ENCODE data around the gene GRM4.
A peak's percentile ranks its signal among the peaks of the same experiment; 100 is the strongest.

Gene GRM4

DNA sequence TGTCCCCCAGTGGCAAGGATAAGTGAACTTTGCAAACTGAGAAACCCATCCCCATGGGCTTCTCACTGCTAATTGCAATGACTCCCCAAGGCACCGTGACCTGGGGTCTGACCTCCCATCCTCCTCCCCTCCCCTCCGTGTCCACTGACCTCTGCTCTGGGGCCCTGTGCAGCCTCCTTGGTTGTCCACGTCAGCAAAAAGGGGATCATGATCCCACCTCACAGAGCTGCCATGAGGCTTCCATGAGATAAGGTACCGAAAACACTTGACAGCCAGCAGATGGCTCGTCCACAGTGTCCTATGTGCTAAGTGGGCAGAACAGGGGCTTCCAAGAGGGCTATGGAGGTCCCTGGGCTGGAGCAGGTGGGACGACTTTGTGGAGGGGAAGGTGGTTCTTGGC is 104.5 kb downstream of the GRM4 start:
- DNase-seq = no peak

DNA sequence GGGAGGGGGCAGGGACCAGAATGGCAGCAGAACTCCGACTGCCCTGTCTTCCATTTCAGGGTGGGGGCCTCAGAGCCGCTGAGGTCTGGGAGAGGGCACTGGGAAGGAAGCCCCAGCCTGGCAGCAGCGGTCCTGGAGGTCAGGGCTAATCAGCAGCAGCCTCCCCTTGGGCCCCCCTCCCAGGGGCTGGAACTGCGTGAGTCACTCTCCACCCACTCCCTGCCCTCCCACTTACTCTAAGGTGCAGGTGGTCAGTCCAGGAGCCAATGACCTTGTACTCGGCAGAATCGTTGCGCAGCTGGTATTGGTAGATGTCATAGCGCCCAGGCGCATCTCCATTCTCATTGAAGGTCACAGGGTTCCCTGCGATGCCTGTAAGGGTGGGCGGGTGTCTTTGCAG is 105.9 kb downstream of the GRM4 start:
- DNase-seq = no peak

DNA sequence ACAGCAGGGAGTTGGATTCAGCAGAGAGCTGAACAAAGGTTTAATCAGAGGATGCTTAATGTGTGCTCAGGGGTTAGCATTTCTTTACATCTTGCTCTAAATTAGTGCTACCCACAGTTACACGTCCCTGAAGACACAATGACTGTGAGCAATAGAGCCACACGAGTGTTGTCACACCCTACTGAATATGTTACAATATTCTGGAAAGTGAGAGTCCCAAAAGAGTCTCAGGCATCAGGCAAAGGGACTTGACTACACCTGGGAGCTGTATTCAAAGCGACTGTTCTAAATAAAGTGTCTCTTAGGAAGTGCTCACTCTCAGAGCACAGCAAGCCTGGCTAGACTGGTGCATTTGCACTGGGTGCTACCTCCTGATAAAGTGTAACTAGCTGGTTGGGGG is 108.7 kb downstream of the GRM4 start:
- no peak for DNase-seq

DNA sequence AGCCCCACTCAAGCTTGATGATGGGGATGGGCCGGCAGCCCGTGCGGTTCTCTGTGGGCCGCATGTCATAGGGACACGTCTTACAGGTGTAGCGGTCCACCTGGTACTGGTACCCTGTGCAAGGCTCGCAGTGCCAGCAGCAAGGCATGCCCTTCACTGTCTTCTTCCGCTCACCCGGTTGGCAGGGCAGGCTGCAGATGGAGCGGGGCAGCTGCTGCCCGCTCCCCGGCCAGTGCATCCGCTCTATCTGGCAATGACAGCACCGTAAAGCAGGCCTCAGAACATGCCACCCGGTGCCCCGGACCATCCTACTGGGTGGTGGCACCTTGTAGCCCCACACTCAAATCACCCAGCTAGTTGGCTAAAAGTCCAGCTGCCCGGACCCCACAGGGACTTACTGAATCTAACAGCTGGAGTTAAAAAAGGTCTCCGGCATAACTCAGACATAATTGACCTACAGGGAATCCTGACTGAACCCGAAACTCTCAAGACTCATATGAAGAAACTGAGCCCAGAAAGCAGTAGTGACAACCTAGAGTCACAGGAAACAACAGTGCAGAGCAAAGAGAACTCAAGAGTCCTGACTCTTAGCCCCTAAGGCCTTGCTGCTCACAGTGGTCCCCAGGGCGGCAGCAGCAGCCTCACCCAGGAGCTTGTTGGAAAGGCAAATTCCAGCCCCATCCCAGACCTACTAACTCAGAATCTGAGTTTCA is 109.4 kb downstream of the GRM4 start:
- DNase-seq = no peak

DNA sequence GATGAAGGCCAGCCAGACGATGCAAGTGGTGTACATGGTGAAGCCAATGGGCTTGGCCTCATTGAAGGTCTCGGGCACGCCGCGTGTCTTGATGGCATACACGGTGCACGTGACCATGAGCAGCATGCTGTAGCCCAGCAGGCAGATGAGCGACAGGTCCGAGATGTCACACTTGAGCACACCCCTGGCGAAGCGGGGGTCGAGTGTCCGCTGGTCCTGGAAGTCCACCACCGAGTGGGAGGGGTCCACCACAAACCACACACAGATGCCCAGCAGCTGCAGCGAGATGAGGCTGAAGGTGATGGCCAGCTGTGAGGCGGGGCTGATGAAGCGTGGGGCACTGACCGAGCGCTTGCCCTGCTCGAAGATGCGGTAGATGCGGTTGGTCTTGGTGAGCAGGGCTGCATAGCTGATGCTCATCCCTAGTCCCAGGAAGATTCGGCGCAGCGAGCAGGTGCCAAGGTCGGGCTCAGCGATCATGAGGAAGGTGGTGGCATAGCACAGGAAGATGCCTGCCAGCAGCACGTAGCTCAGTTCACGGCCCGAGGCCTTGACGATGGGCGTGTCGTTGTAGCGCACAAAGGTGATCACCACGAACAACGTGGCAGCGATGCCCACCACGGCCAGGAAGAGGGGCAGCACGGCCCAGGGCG is 110.1 kb downstream of the GRM4 start:
- no peak for DNase-seq

DNA sequence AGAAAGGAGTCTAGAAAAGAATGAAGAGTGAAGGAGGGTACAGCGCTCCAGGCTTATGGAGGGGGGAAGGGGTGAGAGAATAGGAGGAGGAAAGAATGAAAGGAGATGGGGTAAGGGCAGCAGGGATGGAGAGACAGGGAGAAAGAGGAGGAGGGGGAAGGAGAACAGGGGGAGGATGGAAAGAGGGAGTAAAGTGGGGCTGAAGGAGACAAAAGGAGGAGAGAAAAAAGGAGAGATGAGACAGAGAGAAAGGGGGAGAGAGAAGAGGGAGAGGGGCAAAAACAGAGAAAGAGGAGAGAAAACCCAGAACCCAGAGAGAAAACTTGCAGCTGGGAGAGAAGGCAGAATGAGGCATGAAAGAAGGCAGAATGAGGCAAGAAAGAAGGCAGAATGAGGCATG is 110.7 kb downstream of the GRM4 start:
- DNase-seq = no peak

DNA sequence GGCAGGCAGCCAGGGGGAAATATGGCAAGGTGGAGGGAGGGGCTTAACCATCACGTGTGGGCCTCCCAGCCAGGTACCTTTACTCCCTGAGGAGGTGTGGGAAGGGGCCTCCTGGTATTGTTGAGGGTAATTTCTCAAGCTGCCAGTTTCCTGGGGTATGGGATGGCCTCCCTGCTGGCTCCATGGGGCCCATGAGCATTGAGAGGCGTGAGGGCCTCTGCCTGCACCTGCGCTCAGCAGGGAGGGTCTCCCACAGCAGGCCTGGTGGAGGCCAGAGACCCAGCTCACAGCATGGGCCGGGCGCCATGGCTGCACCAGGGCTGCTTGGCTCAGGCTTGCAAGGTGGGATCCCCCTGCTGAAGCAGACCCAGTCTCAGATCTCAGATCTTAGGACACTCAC is 113.0 kb downstream of the GRM4 start:
- DNase-seq = no peak

DNA sequence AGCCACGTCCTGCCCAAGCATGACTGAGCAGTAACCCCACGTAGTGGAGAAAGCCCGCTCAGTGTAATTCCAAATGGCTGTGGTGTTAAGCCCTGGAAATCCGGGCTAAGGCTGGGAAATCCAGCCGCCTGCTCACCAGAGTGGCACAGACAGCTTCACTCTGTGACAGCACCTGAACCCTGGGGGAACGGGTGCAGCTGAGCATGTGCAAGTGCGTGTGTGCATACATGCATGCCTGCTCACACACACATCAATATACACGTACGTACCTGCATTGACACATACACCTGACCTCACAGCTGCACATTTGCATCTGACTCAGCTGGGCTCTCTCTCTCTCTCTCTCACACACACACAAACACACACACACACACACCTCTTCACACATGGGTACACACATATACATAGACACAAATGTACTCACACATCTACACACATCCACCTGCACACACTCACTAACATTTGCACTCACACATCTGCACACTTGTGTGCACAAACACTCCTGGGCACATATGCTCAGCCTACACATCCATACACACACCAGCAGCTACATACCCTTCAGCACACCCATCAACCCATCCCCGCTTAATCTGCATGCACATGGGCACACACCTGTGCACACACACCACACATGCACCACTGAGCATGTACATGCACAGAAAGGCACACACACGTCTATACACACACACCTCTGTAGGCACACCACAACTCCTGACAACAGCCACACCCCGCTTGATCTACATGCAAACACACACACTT is 114.1 kb downstream of the GRM4 start:
- DNase-seq = no peak

DNA sequence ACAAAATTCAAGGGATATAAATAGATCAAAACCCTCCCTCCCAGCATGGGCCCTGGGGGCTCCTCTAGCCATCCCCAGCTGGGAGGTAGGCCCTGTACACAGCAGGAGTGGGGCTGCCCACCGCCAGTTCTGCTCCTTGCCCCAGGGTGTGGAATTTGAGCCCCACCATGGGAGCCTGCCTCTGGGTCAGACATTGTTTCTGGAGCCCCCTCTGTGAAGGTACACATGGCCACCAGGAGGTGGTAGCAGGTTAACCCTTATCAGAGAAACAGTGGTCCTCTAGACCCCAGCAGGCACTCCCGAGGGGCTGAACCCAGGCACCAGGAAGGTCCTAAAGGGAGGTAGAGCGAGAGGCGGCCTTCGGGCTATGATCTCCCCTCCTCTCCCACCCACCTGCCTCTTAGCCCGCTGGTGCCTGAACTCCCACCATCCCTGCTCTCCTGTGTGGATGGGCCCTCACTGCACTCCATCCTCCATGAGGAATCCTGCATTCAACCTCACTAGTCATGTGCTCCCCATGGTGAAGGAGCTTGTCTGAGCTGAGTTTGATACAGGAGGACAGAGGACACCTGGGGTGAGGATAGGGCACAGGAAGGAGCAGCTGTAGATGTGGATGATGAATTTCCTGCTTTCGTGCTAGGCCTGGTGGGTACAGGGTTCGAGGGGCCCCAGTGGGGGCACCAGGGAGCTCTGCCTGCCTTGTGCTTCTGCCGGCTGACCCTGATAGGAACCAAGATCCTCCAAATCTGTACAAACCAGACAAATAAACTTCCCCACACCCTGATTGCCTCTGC is 114.9 kb downstream of the GRM4 start:
- DNase-seq = no peak

DNA sequence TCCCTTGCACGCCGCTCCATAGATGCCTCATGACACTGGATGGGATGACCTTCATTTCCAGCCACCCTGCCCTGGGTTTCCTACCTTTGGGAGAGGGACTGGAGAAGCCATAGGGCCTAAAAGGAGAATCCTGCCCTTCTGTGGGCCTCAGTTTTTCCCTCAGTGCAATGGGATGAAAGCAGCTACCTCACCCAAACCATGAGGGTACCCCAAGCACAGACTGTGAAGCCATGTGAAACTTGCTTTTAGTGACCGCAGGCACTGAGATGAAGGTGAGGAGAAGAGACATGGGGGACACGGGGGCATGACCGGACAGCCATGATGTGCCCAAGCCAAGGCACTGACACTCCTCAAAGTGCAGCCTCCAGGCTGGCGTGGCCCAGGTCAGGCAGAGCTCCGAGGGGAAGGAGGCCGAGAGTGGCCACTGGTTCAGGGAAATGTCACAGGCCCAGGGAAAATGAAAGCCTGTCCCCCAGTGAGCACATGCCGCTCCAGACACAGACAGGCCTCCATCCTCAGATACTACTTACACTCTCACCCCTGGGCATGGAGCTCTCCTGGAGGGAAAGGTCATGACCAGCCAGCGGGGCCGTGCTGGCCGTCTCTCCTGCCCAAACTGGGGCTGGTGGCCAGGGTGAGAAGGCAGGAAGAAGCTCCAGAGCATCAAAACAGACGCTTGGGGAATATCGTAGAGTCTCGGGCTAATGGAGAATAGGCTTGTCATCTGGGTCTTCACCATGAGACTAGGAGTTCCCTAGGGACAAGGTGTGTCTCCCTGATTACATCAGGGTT is 116.2 kb downstream of the GRM4 start:
- no peak for DNase-seq

DNA sequence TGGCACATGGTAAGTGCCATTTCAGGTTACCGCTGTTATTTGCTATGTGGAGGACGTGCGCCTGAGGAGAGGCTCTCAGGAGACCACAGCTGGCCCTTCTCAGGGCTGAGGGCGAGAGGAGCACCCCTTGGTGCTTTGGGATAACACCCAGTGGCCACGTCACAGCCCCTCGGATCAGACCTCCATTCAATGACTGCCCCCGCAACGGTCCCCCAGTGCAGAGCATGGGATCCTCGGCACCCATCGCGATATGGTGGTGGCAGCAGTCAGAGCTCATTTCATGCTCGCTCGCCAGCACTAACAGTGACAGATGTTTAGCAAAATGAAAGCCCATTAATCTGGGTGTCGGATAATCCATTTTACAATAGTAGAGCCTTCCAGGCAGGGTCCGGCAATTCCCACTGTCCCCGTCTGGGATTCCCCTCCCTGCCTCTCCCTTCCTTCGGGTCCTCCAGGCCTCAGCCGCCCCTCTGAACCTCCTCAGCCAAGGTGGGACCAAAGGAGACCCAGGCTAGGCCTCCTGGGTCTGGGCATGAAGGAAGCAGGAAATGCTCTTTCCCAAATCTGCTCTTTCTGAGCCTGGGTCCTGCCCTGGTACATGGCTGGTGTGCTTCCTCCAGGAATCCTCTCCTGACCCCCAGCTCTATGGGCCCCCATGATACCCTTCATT is 117.1 kb downstream of the GRM4 start:
- DNase-seq = no peak

DNA sequence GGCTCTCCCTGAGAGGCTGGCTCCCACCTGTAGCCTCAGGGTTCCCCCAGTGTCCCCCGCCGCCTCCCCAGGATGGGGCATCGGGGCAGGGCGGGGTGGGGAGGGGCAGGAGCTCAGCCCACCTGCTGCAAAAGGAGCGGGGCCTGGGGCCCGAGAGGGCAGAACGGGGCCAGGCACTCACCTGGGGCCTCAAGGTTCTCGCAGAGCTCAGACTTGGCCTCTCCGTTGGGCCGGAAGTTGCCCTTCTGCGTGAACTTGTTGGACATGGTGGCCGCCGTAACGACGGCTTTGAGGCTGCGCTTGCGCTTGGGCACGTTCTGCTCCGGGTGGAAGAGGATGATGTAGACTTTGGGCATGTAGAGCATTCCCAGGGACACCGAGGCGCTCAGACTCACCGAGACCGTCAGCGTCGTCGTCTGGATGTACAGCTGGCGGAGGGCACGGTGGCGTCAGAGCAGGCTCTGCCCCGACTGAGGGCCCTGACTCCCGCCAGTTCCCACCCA is 117.9 kb downstream of the GRM4 start:
- no peak for DNase-seq

DNA sequence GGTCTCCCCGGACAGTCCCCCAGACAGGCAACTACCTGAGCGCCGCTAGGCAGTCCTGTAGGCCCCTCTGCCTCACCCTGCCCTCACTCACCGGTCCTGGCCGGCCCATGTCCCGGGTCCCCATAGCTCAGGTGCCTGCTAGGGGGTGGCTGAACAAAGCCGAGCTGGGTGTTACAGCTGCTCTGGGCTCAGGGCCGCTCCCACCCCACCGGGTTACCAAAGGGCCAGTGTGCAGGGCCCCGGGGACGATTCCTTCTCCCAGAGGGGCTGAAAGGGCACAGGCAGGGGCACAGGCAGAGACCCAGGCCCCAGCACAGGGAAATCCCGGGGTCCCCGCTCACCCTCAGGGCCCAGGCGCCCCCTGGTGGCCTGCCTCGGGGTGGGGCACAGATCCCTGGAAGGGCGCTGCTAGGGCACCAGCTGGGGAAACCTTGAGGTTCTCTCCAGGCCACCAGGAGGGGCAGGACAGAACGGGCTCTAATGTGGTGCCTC is 118.4 kb downstream of the GRM4 start:
- DNase-seq = peak; percentile 63

DNA sequence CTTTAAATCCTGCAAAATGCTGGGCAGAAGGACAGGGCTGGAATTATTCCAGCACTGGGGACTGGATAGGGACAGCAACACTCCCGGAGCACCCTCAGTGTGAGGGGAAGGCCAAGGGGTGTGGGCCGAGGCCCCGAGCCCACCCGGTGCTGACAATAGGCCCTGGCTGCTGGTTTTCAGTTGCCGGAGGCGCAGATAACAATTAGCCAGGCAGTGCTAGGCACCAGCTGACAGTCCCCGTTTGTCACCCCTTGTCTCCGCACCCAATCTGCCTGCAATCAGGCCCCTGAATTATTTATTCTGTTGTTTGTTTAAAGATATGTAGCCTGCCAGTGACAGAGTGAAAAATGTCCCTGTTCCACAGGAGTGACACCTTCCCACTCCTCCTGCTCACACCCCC is 120.0 kb downstream of the GRM4 start:
- no peak for DNase-seq

DNA sequence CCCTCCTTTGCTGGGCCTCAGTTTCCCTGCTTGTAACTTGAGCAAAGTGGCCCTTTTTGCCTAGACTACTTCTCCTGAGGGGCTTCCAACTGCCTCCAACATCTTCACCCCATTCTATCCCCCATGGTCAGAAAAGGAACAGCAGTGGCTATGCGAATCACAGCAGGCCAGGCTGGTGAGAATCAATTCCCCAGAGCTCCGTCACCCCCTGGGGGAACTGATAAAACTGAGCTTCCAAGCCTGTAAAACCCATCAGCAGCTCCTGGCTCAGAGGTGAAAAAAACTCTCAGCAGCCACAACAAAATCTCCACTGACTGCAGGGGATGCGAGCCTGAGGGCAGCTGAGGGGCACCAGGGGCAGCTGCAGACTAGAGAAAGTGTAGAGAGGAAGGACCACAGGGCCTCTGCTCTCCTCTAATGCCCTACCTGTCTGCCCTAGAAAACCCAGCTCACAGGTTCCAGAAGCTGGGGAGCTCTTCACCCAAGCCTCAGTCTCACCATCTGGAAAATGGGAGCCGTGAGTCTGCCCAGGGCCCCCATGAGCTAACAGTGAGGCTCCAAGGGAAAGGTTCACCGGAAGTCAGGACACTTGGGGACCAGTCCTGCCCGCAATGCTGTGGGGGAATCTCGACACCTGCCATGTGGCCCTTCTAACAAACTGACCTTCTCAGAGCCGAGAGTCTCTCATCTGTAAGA is 120.6 kb downstream of the GRM4 start:
- no peak for DNase-seq

DNA sequence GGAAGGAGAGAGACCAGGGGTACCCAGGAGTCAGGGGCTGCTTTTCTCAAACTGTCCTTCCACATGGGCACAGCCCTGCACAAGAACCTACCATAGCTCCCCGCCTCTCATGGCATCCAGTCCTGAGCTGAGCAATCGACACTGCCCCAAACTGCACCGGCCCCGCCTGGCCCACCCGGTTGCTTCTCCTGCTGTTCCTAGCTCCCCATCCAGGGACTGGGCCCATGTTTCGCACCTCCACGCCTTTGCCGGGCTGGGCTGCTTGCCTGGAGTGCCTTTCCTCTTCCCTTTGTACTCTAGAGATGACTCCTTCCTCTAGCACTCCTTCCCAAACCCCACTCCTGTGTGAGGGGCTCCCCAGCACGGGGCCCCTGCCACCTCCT is 123.0 kb downstream of the GRM4 start:
- DNase-seq = no peak

DNA sequence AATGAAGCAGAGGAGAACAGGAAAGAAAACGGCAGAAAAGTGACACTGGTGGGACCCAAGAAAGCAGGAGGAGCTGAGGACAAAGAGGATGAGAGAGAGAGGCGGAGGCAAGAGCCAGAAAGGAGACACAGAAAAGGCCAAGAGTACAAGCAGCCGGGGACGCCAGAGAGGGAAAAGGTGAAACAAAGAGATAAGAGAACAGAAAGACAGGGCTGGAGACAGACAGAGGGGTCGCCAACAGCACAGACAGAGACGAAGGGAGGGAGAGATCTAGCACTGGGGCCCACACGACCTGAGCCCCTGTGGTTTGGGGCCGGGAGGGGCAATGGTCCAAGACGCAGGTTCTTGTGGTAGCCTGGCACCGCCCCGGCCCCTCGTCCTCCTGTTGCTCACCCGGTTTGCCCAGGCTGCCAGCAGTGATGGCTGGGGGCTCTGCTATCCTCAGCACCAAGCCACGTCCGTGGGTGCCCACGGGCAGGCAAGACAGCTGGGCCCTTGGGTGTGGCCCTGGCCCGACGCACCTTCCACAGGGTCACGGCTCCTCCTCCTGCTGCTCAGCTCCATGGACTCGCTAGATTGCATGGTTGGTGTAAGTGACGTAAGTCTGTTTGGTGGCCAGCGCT is 123.5 kb downstream of the GRM4 start:
- no peak for DNase-seq

DNA sequence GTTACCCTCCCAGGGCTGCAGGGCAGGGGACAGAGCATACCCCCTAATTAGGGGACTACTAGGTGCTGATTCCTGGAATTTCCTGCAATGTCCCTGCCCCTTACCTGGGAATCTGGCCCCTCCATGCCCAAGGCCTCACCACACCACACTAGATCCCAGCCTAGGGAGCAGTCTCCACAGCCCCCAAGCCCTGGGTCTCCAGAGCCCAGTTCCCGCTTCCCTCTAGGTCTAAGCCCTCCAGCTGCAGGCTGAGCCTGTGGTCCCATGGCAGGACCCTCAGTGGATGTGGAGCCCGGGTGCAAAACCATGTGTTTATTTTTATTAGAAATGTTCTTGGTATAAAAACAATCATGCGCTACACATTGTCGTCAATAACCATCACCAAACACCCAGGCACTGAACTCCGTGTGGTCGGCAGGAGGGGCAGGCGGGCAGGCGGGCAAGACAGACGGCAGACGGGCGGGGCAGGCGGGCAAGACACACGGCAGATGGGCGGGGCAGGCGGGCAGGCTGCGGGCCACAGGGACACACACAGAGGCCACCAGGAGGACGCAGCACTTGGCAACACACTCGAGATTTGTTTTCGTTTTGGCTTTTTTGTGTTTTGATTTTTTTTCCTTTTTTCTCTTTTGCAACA is 124.2 kb downstream of the GRM4 start:
- no peak for DNase-seq

DNA sequence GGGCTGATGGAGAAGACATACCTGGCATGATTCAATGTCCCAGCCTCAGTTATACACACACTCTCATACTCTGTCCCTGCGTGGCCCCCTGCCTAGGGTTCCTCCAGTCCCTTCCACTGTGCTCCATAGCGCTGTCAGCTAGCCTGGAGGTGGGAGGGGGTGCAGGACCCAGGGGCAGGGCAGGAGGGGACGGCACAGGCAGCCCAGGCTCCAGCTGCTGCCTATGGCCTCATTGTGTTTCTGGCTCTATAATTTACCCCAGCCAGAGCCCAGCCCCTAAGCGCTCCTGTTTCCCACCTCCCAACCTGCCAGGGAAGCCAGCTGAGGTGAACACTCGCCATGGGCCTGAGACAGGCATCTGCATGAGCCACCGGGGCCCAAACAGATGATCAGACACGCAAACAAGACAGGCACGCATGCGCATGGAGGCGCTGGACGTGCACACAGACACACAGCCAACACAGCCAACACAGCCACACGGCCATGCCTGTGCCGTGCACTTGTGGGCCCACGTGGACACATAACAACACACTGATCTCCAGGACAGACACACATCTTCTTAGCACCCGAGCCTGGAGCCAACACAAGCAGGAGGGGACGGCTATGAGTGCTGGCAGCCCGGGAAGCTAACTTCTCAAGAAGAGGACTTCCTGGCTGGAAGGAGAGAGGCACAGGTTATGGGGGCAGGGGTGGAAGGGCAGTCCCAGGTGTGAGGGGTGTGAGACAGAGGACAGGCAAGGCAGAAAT is 124.9 kb downstream of the GRM4 start:
- no peak for DNase-seq

Data from effector CD4-positive, alpha-beta T cell (primary cell).